ENCODE results near the gene TDRD7.
"Not testable (repeated sequence)": the region's sequence is repeated elsewhere in the genome, so short reads cannot be mapped to it uniquely, and the experiment has no call there.

Gene TDRD7

DNA sequence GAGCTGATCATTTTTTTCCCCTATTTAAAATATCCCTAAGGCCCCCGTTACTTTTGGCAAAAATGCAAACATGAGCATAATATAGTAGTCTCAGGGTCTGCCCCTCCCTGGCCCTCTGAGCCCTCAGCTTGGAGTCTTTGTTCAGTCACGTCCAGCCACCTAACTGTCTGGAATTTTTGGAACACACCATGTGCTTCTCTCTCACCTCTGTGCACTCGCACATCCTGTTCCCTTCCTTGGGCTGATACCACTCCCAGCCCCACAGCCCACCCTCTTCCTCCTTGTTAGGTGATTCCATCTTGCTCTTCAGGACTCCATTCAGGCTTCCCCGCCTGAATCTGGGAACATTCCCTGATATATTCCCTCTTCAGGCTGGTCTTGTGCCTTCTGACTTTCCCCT, 16.0 kb downstream of the TDRD7 start:
- no peak for DNase-seq (ENCODE audit: low read depth)

GRCh38 chr9:97430316-97431043, 18.6 kb downstream of the TDRD7 start:
- DNase-seq (ENCODE audit: low read depth) = no peak

DNA sequence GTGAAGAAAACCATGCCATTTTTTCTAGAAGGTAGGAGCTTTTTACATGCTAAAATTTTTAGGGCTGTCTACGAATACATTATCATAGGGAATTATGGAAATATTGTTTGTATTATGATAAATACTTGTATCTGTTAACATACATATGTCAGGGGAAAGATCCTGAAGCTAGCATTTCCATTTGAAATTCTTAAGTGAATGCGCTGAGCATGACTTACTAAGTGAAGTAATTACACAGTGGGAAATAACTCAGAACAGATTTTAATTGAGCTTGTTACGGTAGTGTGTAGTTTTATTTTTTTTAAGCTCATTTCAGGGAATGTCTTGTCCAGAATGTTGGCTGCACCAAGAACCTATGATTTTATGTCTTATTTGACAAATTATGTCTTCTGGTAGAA, 19.1 kb downstream of the TDRD7 start:
- DNase-seq (ENCODE audit: low read depth) = no peak

GRCh38 chr9:97431549-97432143, 19.8 kb downstream of the TDRD7 start:
- no peak for DNase-seq (ENCODE audit: low read depth)

GRCh38 chr9:97437051-97437600, 25.2 kb downstream of the TDRD7 start:
- DNase-seq (ENCODE audit: low read depth) = no peak

DNA sequence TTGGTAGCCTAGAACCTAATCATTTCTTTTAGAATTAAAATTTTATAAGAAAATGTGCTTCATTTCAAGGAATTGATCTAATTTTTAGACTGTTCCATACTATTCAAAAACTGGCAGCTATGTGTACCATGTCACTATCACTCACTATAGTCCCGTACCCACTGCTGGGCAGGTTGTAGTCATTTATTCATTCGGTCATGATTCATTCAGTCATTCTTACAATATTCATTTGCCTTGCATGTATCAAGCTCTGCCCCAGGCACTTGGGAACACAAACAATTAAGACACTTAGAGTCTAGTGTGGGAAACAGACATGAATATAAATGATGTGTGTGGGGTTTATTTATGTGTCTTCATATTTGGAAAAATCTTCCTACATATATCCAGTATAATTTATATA, 26.4 kb downstream of the TDRD7 start:
- DNase-seq (ENCODE audit: low read depth) = no peak

GRCh38 chr9:97438666-97439065, 26.8 kb downstream of the TDRD7 start:
- DNase-seq (ENCODE audit: low read depth) = no peak

- DNase-seq (ENCODE audit: low read depth) = no peak
Observed at GRCh38 chr9:97440160-97440559, 28.3 kb downstream of the TDRD7 start.

- no peak for DNase-seq (ENCODE audit: low read depth)
Observed at GRCh38 chr9:97441729-97442128, 29.8 kb downstream of the TDRD7 start.

- no peak for DNase-seq (ENCODE audit: low read depth)
Observed at GRCh38 chr9:97445119-97445701, 33.3 kb downstream of the TDRD7 start.

DNA sequence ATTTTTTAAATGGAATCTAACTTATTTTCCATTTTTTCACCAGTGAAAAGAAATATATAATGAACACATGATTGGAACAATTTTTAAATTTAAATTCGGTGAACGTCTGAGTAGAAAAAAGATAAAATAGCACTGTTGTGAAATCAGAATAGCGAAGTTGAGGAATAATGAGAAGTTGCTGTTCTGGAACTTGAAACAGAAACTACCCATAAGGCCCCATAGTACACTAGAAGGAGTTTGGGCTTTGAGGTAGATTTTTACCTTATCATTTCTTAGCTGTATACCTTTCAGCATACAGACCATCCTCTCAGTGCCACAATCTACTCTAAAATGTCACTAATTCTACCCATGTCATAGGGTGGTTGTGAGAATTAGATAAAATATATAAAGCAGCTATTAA, 35.1 kb downstream of the TDRD7 start:
- no peak for DNase-seq (ENCODE audit: low read depth)

DNA sequence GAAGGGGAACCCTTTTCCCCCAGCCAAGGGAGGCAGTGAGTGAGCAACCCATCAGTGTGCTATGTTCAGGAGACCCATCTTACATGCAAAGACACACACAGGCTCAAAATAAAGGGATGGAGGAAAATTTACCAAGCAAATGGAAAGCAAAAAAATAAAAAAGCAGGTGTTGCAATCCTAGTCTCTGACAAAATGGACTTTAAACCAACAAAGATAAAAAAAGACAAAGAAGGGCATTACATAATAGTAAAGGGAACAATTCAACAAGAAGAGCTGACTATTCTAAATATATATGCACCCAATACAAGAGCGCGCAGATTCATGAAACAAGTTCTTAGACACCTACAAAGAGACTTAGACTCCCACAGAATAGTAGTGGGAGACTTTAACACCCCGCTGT, 41.7 kb downstream of the TDRD7 start:
- not testable (repeated sequence) for DNase-seq (ENCODE audit: low read depth)

DNA sequence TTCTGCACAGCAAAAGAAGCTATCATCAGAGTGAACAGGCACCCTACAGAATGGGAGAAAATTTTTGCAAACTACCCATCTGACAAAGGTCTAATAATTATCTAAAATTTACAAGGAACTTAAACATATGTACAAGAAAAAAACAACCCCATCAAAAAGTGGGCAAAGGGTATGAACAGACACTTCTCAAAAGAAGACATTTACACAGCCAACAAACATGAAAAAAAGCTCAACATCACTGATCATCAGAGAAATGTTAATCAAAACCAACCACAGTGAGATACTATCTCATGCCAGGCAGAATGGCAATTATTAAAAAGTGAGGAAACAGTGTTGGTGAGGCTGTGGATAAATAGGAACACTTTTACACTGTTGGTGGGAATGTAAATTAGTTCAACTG, 44.9 kb downstream of the TDRD7 start:
- DNase-seq (ENCODE audit: low read depth) = not testable (repeated sequence)

DNA sequence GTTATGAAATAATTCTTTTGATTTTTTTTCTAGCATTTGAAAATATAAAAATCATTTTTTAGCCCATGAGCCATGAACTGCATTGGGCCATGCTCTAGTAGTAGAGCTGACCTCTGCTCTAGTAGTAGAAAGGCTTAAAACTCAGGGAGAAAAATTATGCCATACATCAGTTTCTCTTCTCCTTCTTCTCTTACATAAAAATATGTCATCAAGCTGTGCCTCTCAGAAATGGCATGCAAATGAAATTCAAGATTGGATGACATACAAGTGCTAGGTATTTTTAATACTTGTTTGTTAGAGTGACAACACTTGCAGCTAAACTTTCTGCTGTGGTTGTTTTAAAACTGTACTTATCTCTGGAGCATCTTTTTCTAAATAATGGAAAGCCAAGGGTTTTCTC, 47.4 kb downstream of the TDRD7 start:
- DNase-seq (ENCODE audit: low read depth) = no peak

GRCh38 chr9:97462159-97462558, 50.3 kb downstream of the TDRD7 start:
- DNase-seq (ENCODE audit: low read depth) = no peak

- no peak for DNase-seq (ENCODE audit: low read depth)
Observed at GRCh38 chr9:97462914-97463313, 51.0 kb downstream of the TDRD7 start.

GRCh38 chr9:97468658-97469448, 57.0 kb downstream of the TDRD7 start:
- no peak for DNase-seq (ENCODE audit: low read depth)

GRCh38 chr9:97470076-97470475, 58.2 kb downstream of the TDRD7 start:
- DNase-seq (ENCODE audit: low read depth) = no peak

- no peak for DNase-seq (ENCODE audit: low read depth)
Observed at GRCh38 chr9:97473717-97474116, 61.8 kb downstream of the TDRD7 start.

- no peak for DNase-seq (ENCODE audit: low read depth)
Observed at GRCh38 chr9:97474372-97474925, 62.6 kb downstream of the TDRD7 start.

DNA sequence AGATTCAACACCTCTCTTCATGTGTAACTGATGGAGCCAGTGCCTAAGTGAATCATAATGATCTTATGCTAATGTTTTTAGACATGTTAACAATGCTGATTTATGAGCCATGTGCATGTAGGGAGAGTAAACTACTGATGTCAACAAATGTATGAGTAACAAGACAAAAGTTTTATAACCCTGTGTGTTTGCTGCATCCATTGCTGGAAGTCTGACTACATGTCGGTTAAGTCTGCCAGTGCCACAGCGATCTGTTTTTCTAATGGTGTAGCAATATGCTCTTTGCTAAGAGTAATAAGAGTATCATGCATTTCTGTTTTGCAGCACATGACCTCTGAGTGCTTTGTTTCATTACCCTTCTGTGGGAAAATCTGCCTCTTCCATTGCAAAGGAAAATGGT, 63.2 kb downstream of the TDRD7 start:
- no peak for DNase-seq (ENCODE audit: low read depth)

DNA sequence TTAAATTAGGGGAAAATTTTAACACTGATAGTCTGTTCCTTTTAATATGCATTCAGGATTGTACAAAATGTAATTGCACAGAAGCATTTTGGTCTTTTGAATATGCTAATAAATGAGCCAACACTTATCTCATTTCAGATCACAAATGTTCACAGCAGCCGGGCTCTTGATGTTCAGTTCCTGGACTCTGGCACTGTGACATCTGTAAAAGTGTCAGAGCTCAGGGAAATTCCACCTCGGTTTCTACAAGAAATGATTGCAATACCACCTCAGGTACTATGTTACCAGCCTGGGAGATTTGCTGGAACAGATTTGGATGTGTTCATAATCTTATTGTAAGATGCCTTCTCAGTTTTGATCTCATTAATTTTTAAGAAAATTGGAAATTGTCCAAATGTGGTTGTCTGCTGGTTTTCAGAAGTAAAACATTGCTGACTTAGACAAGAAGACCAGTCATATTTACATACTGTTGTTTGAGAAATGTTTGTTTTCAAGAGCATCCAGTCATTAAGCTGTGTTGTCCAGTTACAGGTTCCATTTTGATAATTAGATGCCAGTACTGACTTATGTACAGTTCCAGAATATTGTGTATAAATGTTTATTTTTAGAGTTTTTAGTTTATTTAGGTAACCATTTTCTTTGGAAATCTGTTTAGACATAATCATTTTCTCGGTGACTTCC, 66.5 kb downstream of the TDRD7 start:
- no peak for DNase-seq (ENCODE audit: low read depth)

Data from activated T-cell treated with anti-CD3 and anti-CD28 coated beads for 1 hour (primary cell).